GM18858 (cell line): ENCODE measurements around the gene PRR3.

Experiments
- ATAC-seq: cut with Tn5 transposase; IDR thresholded peaks from one replicate; pipeline ENCODE4 v1.9.1; 2021; ENCODE audit not compliant: unreplicated experiment

PRR3 gene

GRCh38 chr6:30611150-30611855, 54.2 kb downstream of the PRR3 start:
- no peak for ATAC-seq

- ATAC-seq = no peak
Observed at GRCh38 chr6:30611856-30612194, 54.7 kb downstream of the PRR3 start.

DNA sequence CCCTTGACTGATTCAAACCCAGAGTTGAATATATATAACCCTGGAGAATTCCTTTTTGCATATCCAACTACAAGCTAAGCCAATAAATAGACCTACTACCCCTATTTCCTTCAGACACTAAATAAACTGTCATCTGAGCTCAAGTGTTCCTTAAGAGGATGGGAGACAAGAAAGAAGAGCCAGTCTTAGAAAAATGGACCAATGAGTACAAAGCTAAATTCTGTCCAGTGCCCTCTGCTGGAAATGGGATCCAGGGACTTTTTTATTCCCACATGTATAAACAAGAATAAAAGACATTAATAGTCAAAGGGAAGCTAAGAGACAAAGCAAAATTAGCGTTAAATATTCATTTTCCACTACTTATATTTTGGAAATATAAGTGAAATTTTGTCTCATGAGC, 55.1 kb downstream of the PRR3 start:
- ATAC-seq = no peak

- no peak for ATAC-seq
Observed at GRCh38 chr6:30612687-30613248, 55.7 kb downstream of the PRR3 start.
